AG08395 (cell line): Measurements from ENCODE around the gene FBXO40.

ENCODE experiments used
- DNase-seq: peaks from one replicate; pipeline ENCODE4 v3.0.0; 2012; ENCODE audit warnings: mixed read lengths, low spot score

The FBXO40 gene

GRCh38 chr3:121662742-121663141, 69.6 kb downstream of the FBXO40 start:
- DNase-seq: no peak

DNA sequence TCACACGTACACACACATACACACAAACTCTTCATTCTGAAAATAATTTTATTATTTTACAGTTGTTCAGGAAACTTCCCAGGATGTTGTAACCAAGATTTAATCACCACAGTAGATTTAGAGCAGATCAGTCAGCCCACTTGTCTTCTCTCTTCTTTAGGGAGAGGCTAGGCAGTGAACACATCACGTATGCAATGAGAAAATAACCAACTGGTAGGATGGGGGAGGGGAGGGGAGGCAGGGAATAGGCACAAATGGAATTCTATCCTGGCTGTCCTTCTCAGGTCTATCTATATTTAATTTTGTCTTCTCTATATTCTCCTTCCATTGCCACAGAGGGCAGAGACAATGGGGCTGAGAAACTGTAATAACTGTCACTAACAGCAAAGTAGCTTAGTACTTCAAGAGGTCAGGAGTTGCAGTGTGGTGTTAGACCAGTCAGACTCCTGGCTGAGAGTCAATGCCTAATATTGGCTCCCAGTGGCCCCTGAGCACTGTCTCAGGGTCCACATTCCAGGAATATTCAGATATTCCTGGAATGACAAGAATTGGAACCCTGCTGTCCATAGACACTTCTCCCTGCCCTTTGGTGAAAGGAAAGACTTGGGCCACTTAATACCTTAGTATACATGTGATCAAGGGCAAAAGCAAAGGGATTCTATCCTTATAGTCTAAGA, 70.1 kb downstream of the FBXO40 start:
- DNase-seq: no peak

DNA sequence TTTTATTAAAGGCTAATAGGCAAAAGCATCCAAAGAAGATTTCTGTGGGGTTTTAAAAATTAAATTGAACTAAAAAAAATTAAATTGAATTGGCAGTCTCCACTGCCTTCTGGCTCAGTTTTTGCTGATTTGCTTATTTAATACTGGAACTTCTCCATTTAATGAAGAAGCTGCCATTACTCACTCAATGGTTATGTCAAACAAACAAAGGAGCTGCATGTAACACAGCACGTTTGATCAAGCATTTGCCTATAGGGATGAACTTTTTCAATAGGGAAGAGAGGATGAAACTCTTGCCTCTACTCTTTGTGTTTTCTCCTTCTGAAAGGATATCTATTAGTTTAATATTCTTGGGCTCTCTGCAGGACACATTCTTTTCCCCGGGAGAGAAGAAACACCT, 72.3 kb downstream of the FBXO40 start:
- DNase-seq: no peak

DNA sequence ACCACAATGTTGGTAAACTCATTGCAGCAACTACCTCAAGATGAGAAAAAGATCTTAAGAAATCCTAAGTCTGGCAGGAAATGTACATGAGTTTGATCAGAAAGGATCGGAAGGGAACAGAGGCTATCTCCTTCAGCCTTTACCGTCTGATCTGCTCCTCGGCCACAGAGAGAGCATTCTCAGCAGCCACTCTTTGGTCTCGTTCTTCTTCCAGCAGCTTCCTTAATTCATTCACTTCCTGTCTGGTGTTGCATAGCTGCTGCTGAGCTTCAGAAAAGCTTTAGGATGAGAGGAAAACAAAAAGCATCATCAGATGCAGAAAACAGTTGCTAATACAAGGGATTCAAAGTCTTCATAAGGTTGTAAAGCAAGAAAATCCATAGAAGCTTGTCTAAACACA, 74.2 kb downstream of the FBXO40 start:
- DNase-seq: no peak

DNA sequence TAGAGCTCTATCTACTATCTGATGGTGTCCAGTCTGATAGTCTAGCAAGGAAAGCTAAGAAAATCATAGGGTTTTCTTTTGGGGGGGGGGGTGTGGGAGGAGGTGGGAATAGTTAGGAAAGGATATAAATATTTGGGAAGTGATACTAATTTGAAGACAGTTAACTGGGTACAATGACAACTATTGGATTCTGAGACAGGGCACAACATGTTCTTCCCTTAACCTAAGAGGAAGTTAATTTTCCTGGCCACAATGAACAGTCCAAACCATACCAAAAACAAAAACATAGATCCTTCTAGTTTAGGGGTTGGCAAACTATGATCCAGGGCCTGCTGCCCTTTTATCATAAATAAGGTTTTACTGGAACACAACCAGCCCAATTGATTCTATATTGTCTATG, 77.5 kb downstream of the FBXO40 start:
- DNase-seq: no peak

DNA sequence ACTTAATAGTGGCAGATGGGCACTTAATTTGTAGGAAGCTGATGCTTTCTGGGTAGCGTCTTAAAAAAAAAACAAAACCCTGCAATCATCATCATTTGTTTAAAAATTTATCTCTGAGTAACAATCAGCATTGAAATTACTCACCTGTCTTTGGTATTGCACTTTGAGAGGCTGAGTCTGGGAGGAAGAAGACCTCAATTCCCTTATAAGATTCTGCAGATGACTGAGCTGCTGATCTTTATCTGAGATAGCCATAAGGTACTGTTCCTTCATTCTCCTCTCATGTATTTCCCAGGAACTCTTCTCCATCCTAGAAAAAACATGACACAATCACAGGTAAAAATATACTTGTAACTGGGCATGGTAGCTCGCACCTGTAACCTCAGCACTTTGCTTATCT, 84.0 kb downstream of the FBXO40 start:
- no peak for DNase-seq
